Upper lobe of right lung (tissue), 1 donor: Measurements from ENCODE around the gene RAB3IL1. TPM values are rescaled to one million over a fixed set of nuclear protein-coding genes. Genes with fewer than 3 reads are reported as not detected.
"Not testable (repeated sequence)": the region's sequence is repeated elsewhere in the genome, so short reads cannot be mapped to it uniquely, and the experiment has no call there.

Experiments
- ATAC-seq: fragments of 200-7000 bp; cut with Tn5 transposase; one replicate; pipeline ENCODE4 v1.9.1; 2020; ENCODE audit warnings: mild to moderate bottlenecking, moderate library complexity
- DNase-seq: peaks from one replicate; pipeline ENCODE4 v3.0.0-alpha.2; 2020
- H3K27ac ChIP-seq: fragments of 200-600 bp; one replicate; pipeline ENCODE4 v1.8.0; 2022
- H3K27me3 ChIP-seq: fragments of 200-600 bp; one replicate; pipeline ENCODE4 v1.8.0; 2022; ENCODE audit warnings: mild to moderate bottlenecking
- H3K36me3 ChIP-seq: fragments of 200-600 bp; one replicate; pipeline ENCODE4 v1.8.0; 2022
- H3K4me1 ChIP-seq: fragments of 200-600 bp; one replicate; pipeline ENCODE4 v1.8.0; 2022
- H3K4me3 ChIP-seq: fragments of 200-600 bp; one replicate; pipeline ENCODE4 v1.8.0; 2022; ENCODE audit warnings: mild to moderate bottlenecking
- H3K9me3 ChIP-seq: fragments of 200-600 bp; one replicate; pipeline ENCODE4 v1.8.0; 2022
- intact Hi-C: fragments of 100-400 bp; cut with DNase I; formaldehyde crosslinking; loops from one replicate; pipeline ENCODE4 v1.11.0; 2022
- total RNA-seq: library from RNA; stranded (reverse); fragmentation: NEBNext Ultra II Directional; extraction: Animal tissue kit (Norgen Biotek cat#: 25700); gene quantifications from one replicate; pipeline ENCODE4 v1.2.1, GENCODE V29; 2021
- TF ChIP-seq, protein P1 (sequence below): fragments of 200-600 bp; IDR thresholded peaks from one replicate; pipeline ENCODE4 v1.8.0; 2022; ENCODE audit warnings: antibody characterized with exemption
- donor health status: DM: no; HTN: yes; CAD: no; lungs with severe emphysema.

The RAB3IL1 gene
- total RNA-seq, 1 donor from 2014 or later: 10.6 TPM

DNA sequence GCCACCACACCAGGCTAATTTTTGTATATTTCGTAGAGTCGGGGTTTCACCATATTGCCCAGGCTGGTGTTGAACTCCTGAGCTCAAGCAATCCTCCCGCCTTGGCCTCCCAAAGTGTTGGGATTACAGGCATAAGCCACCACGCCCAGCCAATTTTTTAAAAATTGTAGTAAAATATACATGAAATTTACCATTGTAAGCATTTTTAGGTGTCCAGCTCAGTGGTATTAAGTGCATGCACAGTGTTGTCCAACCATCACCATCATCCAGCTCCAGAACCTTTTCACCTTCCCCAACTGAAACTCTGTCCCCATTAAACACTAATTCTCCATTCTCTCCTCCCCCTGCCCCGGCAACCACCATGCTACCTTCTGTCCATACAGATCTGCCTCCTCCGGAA is 34.5 kb downstream of the RAB3IL1 start:
- H3K4me1 ChIP-seq: peaks cover 7% of the 10 kb centered on the region
- H3K27me3 ChIP-seq: no peaks in the 10 kb centered on the region
- ATAC-seq: no peak
- intact Hi-C loops: no loop called here
- H3K36me3 ChIP-seq: peaks cover 3% of the 10 kb centered on the region
- H3K27ac ChIP-seq: no peak overlapping the region
- no peak for DNase-seq
- no peaks in the 10 kb centered on the region for H3K9me3 ChIP-seq
- TF ChIP-seq, protein P1, sequence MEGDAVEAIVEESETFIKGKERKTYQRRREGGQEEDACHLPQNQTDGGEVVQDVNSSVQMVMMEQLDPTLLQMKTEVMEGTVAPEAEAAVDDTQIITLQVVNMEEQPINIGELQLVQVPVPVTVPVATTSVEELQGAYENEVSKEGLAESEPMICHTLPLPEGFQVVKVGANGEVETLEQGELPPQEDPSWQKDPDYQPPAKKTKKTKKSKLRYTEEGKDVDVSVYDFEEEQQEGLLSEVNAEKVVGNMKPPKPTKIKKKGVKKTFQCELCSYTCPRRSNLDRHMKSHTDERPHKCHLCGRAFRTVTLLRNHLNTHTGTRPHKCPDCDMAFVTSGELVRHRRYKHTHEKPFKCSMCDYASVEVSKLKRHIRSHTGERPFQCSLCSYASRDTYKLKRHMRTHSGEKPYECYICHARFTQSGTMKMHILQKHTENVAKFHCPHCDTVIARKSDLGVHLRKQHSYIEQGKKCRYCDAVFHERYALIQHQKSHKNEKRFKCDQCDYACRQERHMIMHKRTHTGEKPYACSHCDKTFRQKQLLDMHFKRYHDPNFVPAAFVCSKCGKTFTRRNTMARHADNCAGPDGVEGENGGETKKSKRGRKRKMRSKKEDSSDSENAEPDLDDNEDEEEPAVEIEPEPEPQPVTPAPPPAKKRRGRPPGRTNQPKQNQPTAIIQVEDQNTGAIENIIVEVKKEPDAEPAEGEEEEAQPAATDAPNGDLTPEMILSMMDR: no peak
- H3K4me3 ChIP-seq: no peak overlapping the region

DNA sequence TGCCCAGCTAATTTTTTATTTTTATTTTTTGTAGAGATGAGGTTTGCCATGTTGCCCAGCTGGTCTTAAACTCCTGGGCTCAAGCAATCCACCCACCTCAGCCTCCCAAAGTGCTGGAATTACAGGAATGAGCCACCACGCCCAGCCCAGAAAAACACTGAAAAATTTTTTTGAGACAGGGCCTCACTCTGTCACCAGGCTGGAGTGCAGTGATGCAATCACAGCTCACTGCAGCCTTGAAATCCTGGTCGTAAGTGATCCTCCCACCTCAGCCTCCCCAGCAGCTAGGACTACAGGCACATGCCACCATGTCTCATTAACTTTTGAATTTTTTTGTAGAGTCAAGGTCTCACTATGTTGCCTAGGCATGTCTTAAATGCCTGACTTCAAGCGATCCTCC is 35.1 kb downstream of the RAB3IL1 start:
- intact Hi-C loops, H3K4me3 ChIP-seq, H3K4me1 ChIP-seq: not testable (repeated sequence)

DNA sequence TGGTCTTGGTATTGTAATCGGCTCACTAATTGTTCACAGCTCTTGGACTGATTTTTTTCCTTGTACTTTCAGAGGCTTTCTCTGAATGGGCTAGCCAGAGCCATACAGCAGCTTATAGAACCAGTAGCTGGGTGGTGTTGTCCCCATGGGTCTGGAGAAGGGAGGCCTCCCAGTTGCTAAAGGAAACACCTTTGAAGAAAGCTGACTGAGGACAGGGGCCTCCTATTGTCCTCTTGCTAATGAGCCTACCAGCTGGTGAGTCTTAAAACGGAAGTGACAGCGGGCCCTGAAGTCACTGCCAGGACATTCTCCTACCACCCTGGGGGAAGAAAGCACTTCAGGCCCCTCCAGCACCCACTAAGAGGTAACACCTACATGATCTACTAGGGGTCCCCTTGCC is 36.0 kb downstream of the RAB3IL1 start:
- H3K4me1 ChIP-seq: no peaks in the 10 kb centered on the region
- no peak overlapping the region for H3K4me3 ChIP-seq
- no peaks in the 10 kb centered on the region for H3K9me3 ChIP-seq
- peaks cover 3% of the 10 kb centered on the region for H3K36me3 ChIP-seq
- no peaks in the 10 kb centered on the region for H3K27me3 ChIP-seq
- H3K27ac ChIP-seq: no peak overlapping the region
- intact Hi-C loops: no loop called here
- DNase-seq (no peak), ATAC-seq (no peak)
- TF ChIP-seq, protein P1: no peak

More for the DNA sequence above, 35.1 kb downstream of the RAB3IL1 start:
- not testable (repeated sequence) for H3K27ac ChIP-seq, H3K9me3 ChIP-seq, ATAC-seq, DNase-seq, H3K27me3 ChIP-seq, H3K36me3 ChIP-seq

DNA sequence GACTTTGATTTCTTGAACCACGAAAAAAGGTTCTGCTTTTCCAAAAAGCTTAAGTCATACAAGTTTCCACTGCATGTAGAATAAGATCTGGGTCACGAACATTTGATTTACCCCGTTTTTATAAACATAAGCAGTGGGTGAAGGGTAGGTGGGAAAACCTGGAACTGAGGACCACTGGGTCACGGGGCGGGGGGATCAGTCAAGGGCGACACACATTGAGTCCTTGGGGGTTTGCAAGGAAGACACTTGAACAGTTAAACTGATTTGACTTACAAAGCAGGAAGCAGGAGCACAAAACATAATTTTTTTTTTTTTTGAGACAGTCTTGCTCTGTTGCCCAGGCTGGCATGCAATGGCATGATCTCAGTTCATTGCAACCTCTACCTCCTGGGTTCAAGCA is 36.9 kb downstream of the RAB3IL1 start:
- Histone ChIP-seq H3K36me3 (peaks cover 3% of the 10 kb centered on the region), H3K27me3 (no peaks in the 10 kb centered on the region), H3K4me1 (no peaks in the 10 kb centered on the region), H3K27ac (no peak overlapping the region), H3K4me3 (no peak overlapping the region), H3K9me3 (no peaks in the 10 kb centered on the region)
- TF ChIP-seq, protein P1: no peak
- intact Hi-C loops: no loop called here
- ATAC-seq: no peak
- DNase-seq: no peak

DNA sequence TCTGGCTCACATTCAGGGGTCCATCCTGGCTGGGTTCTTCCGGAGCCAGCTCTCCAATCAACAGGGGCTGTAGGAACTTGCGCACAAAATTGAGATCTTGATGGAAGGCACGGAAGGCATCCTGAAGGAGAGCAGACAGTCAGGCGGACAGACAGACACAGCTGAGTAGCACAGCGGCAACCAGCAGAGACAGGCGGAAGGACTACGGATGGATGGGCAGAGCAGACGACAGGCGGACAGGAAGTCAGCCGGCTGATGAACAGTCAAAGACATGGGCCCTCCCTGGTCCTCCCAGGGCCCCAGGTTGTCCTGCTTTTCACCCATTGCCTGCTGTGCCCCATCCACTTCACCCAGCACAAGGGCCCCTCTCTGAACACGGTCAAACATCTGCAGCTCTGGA is 37.3 kb downstream of the RAB3IL1 start:
- ATAC-seq (no peak), DNase-seq (no peak)
- Histone ChIP-seq H3K4me3 (no peak overlapping the region), H3K27ac (no peak overlapping the region), H3K27me3 (no peaks in the 10 kb centered on the region), H3K9me3 (no peaks in the 10 kb centered on the region), H3K4me1 (no peaks in the 10 kb centered on the region), H3K36me3 (peaks cover 3% of the 10 kb centered on the region)
- TF ChIP-seq, protein P1: no peak
- intact Hi-C loops: no loop called here

DNA sequence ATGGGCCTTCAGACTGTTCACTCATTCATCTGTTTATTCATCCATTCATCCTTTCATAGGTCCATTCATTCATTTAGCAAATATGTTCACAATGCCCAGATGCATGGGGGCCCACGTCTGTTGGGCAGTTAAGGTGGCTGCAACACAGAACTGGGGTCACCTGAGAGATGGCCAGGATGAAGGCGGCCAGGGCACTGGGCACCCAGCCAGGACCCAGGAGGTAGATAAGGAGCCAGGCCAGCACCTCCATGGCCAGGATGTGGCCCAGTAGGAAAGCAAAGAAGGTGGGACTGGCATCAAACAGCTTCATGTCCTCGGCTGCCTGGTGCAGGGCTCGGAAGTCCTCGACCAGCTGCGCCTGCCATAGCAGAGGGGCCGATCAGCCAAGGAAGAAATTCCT is 38.2 kb downstream of the RAB3IL1 start:
- Histone ChIP-seq H3K27ac (no peak overlapping the region), H3K9me3 (no peaks in the 10 kb centered on the region), H3K4me3 (no peak overlapping the region), H3K36me3 (peaks cover 3% of the 10 kb centered on the region), H3K4me1 (no peaks in the 10 kb centered on the region), H3K27me3 (no peaks in the 10 kb centered on the region)
- TF ChIP-seq, protein P1: no peak
- ATAC-seq: no peak
- no peak for DNase-seq
- intact Hi-C loops: no loop called here
